Calu3 (cell line): ENCODE measurements around the gene DTNB. TPM values are rescaled to one million over a fixed set of nuclear protein-coding genes. Genes with fewer than 3 reads are reported as not detected.
"Not testable (repeated sequence)": the region's sequence is repeated elsewhere in the genome, so short reads cannot be mapped to it uniquely, and the experiment has no call there.

Experiments
- BruUV-seq: library from RNA; stranded (reverse); fragments of 400-500 nt; replicated peaks from 2 replicates; lab custom pipeline; 2021; lab: Mats Ljungman, UMichigan
- CTCF ChIA-PET: fragments of 300-600 bp; sonication (Branson Sonifier 250); formaldehyde crosslinking; loops from one replicate; lab custom pipeline; 2022; ENCODE audit warnings: antibody characterized with exemption; lab: Charles Lee
- DNase-seq: peaks from one replicate; pipeline ENCODE4 v3.0.0; 2022
- H3K27ac Mint-ChIP-seq: one replicate; pipeline ENCODE4 v1.8.0; 2022; ENCODE audit warnings: mixed read lengths; ENCODE audit not compliant: unreplicated experiment
- H3K27me3 Mint-ChIP-seq: one replicate; pipeline ENCODE4 v1.8.0; 2022; ENCODE audit warnings: mixed read lengths; ENCODE audit not compliant: unreplicated experiment
- H3K36me3 Mint-ChIP-seq: one replicate; pipeline ENCODE4 v1.8.0; 2022; ENCODE audit warnings: mild to moderate bottlenecking, moderate library complexity, mixed read lengths; ENCODE audit not compliant: insufficient read depth, unreplicated experiment
- H3K4me1 Mint-ChIP-seq: one replicate; pipeline ENCODE4 v1.8.0; 2022; ENCODE audit warnings: mild to moderate bottlenecking, low read depth, mixed read lengths; ENCODE audit not compliant: unreplicated experiment
- H3K4me3 Mint-ChIP-seq: one replicate; pipeline ENCODE4 v1.8.0; 2022; ENCODE audit warnings: mild to moderate bottlenecking, low read depth, moderate library complexity, mixed read lengths; ENCODE audit not compliant: unreplicated experiment
- H3K9me3 Mint-ChIP-seq: one replicate; pipeline ENCODE4 v1.8.0; 2022; ENCODE audit warnings: low read depth, mixed read lengths; ENCODE audit not compliant: unreplicated experiment
- CTCF ChIP-seq: fragments of 200-600 bp; IDR thresholded peaks from one replicate; pipeline ENCODE4 v1.8.0; 2022; ENCODE audit warnings: antibody characterized with exemption; ENCODE audit not compliant: unreplicated experiment
- intact Hi-C: fragments of 100-400 bp; cut with micrococcal nuclease; formaldehyde crosslinking; loops from one replicate; pipeline ENCODE4 v1.10.0; 2022; ENCODE audit not compliant: unreplicated experiment
- total RNA-seq: library from RNA; stranded (reverse); gene quantifications from 2 replicates; pipeline ENCODE4 v1.2.3, GENCODE V29; 2022

DTNB gene
- total RNA-seq, 1 experiment from 2014 or later: 27.3 TPM

- intact Hi-C loops: no loop called here
- H3K27ac Mint-ChIP-seq: no peak overlapping the region
- DNase-seq: no peak
- H3K27me3 Mint-ChIP-seq: no peaks in the 10 kb centered on the region
- H3K36me3 Mint-ChIP-seq: no peaks in the 10 kb centered on the region
- no peak for TF ChIP-seq CTCF
- no TSS peak for BruUV-seq
- H3K4me1 Mint-ChIP-seq: no peaks in the 10 kb centered on the region
- no peaks in the 10 kb centered on the region for H3K9me3 Mint-ChIP-seq
- CTCF ChIA-PET: interaction anchor here (0.9 kb wide), 1 partner anchor 157 kb away, joined by 12 read pairs; no protein-coding TSS in a partner anchor
- H3K4me3 Mint-ChIP-seq: no peak overlapping the region
Observed at GRCh38 chr2:25534455-25534854, 138.9 kb downstream of the DTNB start.

GRCh38 chr2:25533771-25534170 is 139.6 kb downstream of the DTNB start:
- H3K4me1 Mint-ChIP-seq, H3K36me3 Mint-ChIP-seq, BruUV-seq, H3K27me3 Mint-ChIP-seq, H3K9me3 Mint-ChIP-seq, DNase-seq, intact Hi-C loops, H3K4me3 Mint-ChIP-seq, H3K27ac Mint-ChIP-seq: not testable (repeated sequence)
- CTCF ChIA-PET: interaction anchor here (0.9 kb wide), 1 partner anchor 156 kb away, joined by 12 read pairs; no protein-coding TSS in a partner anchor

GRCh38 chr2:25532521-25532920 is 140.9 kb downstream of the DTNB start:
- no TSS peak for BruUV-seq
- CTCF ChIA-PET: no interaction called here
- TF ChIP-seq CTCF: no peak
- Mint-ChIP-seq H3K27me3 (no peaks in the 10 kb centered on the region), H3K36me3 (no peaks in the 10 kb centered on the region), H3K27ac (no peak overlapping the region), H3K4me3 (no peak overlapping the region), H3K4me1 (no peaks in the 10 kb centered on the region), H3K9me3 (no peaks in the 10 kb centered on the region)
- intact Hi-C loops: no loop called here
- DNase-seq: no peak

- Mint-ChIP-seq H3K4me3 (no peak overlapping the region), H3K36me3 (no peaks in the 10 kb centered on the region), H3K4me1 (no peaks in the 10 kb centered on the region), H3K27ac (no peak overlapping the region), H3K27me3 (no peaks in the 10 kb centered on the region), H3K9me3 (no peaks in the 10 kb centered on the region)
- no peak for DNase-seq
- no peak for TF ChIP-seq CTCF
- BruUV-seq: no TSS peak
- CTCF ChIA-PET: no interaction called here
- intact Hi-C loops: no loop called here
Observed at GRCh38 chr2:25529034-25529433, 144.3 kb downstream of the DTNB start.

GRCh38 chr2:25528173-25528572 is 145.2 kb downstream of the DTNB start:
- H3K36me3 Mint-ChIP-seq: no peaks in the 10 kb centered on the region
- H3K4me1 Mint-ChIP-seq: no peaks in the 10 kb centered on the region
- intact Hi-C loops: no loop called here
- no peak for DNase-seq
- no peaks in the 10 kb centered on the region for H3K9me3 Mint-ChIP-seq
- no peak overlapping the region for H3K4me3 Mint-ChIP-seq
- no TSS peak for BruUV-seq
- TF ChIP-seq CTCF: no peak
- no peak overlapping the region for H3K27ac Mint-ChIP-seq
- CTCF ChIA-PET: no interaction called here
- no peaks in the 10 kb centered on the region for H3K27me3 Mint-ChIP-seq
